ENCODE measurements around the gene CNEP1R1.

DNA sequence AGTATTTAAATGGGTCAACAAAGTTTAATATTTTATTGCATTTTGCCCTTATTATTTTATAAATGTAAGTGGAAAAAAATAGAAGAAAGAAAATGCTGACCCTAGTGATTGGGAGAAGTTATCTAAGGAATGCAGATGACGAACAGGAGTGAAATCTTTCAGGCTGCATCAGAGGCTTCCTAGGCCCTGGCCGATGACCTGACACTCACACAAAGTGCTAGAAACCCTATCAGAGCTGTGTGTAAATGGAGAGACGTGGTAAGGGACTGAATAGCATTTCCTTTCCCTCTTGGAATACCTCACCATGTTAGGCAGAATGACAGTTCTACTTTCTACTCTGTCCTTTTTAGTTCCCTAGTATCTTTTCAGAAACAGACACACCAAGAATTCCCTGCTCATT lies 44.9 kb upstream of the CNEP1R1 start:
- TF ChIP-seq, protein P1, sequence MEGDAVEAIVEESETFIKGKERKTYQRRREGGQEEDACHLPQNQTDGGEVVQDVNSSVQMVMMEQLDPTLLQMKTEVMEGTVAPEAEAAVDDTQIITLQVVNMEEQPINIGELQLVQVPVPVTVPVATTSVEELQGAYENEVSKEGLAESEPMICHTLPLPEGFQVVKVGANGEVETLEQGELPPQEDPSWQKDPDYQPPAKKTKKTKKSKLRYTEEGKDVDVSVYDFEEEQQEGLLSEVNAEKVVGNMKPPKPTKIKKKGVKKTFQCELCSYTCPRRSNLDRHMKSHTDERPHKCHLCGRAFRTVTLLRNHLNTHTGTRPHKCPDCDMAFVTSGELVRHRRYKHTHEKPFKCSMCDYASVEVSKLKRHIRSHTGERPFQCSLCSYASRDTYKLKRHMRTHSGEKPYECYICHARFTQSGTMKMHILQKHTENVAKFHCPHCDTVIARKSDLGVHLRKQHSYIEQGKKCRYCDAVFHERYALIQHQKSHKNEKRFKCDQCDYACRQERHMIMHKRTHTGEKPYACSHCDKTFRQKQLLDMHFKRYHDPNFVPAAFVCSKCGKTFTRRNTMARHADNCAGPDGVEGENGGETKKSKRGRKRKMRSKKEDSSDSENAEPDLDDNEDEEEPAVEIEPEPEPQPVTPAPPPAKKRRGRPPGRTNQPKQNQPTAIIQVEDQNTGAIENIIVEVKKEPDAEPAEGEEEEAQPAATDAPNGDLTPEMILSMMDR (IDR thresholded peaks at IDR 0.05) = no peak
- TF ChIP-seq POLR2A (IDR thresholded peaks at IDR 0.05) = no peak
